ENCODE results near the gene PTPRH. TPM values are rescaled to one million over a fixed set of nuclear protein-coding genes. Genes with fewer than 3 reads are reported as not detected.

The PTPRH gene
- total and polyA plus RNA-seq, 3 donors from 2014 or later = 1.6 to 11.3 (median 6.0) TPM

- no peak for TF ChIP-seq CTCF (IDR thresholded peaks at IDR 0.05)
- TF ChIP-seq POLR2A (IDR thresholded peaks at IDR 0.05) = no peak
- Histone ChIP-seq H3K4me1 (peaks cover 8% of the 10 kb centered on the region), H3K27ac (no peak overlapping the region), H3K36me3 (ENCODE audit: low read depth, missing control alignments) (no peaks in the 10 kb centered on the region), H3K27me3 (no peaks in the 10 kb centered on the region), H3K4me3 (no peak overlapping the region), H3K9me3 (no peaks in the 10 kb centered on the region)
- WGBS, 2 donors = 77 to 82% methylated on average over 6 to 9 of the region's 9 CpGs
- intact Hi-C loops (cut with DNase I; ENCODE audit: low total_unique reads) = no loop called here
- no peak for DNase-seq
These were observed 39.4 kb upstream of the PTPRH start for GRCh38 chr19:55248704-55249103.

DNA sequence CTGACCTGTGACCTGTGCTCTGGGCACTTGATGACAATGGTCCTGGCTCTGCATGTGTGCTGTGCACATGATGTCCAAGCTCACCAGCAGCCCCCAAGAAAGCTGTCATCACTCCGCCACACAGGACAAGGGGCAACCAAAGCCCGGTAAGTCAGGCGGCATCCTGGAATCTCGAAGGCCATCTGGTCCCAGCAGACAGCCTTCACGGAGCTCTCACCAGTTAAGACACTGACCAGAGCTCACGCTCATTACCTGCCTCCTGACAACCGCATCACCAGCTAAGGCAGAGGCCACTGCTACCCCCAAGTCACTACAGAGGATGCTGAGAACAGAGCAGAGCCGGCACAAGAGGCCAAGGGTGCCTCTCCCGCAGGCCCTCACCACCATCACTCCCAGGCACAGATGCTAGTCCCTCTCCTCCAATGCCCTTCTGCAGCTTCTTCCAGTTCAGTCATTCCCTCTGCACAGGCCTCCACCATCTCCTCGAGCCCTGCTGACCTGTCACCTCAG is 38.9 kb upstream of the PTPRH start:
- H3K36me3 ChIP-seq (ENCODE audit: low read depth, missing control alignments) = no peaks in the 10 kb centered on the region
- H3K27ac ChIP-seq = no peak overlapping the region

GRCh38 chr19:55247621-55248099 is 38.4 kb upstream of the PTPRH start:
- Histone ChIP-seq H3K27me3 (no peaks in the 10 kb centered on the region), H3K9me3 (no peaks in the 10 kb centered on the region), H3K27ac (no peak overlapping the region), H3K4me3 (no peak overlapping the region), H3K36me3 (ENCODE audit: low read depth, missing control alignments) (no peaks in the 10 kb centered on the region), H3K4me1 (peaks cover 8% of the 10 kb centered on the region)
- no peak for DNase-seq
- TF ChIP-seq CTCF (IDR thresholded peaks at IDR 0.05) (no peak), POLR2A (IDR thresholded peaks at IDR 0.05) (no peak)
- 25 to 52% methylated on average over 3 to 10 of the region's 10 CpGs for WGBS, 2 donors
- intact Hi-C loops (cut with DNase I; ENCODE audit: low total_unique reads) = no loop called here

More for the DNA sequence above, 38.9 kb upstream of the PTPRH start:
- no peaks in the 10 kb centered on the region for H3K9me3 ChIP-seq
- H3K27me3 ChIP-seq = no peaks in the 10 kb centered on the region
- H3K4me1 ChIP-seq = peaks cover 8% of the 10 kb centered on the region
- intact Hi-C loops (cut with DNase I; ENCODE audit: low total_unique reads) = no loop called here
- TF ChIP-seq CTCF (IDR thresholded peaks at IDR 0.05) (no peak), POLR2A (IDR thresholded peaks at IDR 0.05) (no peak)
- DNase-seq = no peak
- no peak overlapping the region for H3K4me3 ChIP-seq
- WGBS, 2 donors = 53 to 74% methylated on average over 9 to 10 of the region's 10 CpGs

GRCh38 chr19:55246462-55247451 is 37.5 kb upstream of the PTPRH start:
- H3K9me3 ChIP-seq = no peaks in the 10 kb centered on the region
- no peaks in the 10 kb centered on the region for H3K27me3 ChIP-seq
- 90 to 95% methylated on average over 19 to 40 of the region's 40 CpGs for WGBS, 2 donors
- no peaks in the 10 kb centered on the region for H3K36me3 ChIP-seq (ENCODE audit: low read depth, missing control alignments)
- no peak for TF ChIP-seq POLR2A (IDR thresholded peaks at IDR 0.05)
- no peak for TF ChIP-seq CTCF (IDR thresholded peaks at IDR 0.05)
- H3K27ac ChIP-seq = no peak overlapping the region
- H3K4me3 ChIP-seq = no peak overlapping the region
- DNase-seq = no peak
- peaks cover 8% of the 10 kb centered on the region for H3K4me1 ChIP-seq
- intact Hi-C loops (cut with DNase I; ENCODE audit: low total_unique reads) = no loop called here

Data from testis (tissue), 3 donors.